ENCODE results near the gene CIRBP. TPM values are rescaled to one million over a fixed set of nuclear protein-coding genes. Genes with fewer than 3 reads are reported as not detected.

CIRBP gene
- total and polyA plus RNA-seq, 2 donors (not counting 1 experiment from before 2014, with no cell fraction given), result 643 to 1,164 TPM

DNA sequence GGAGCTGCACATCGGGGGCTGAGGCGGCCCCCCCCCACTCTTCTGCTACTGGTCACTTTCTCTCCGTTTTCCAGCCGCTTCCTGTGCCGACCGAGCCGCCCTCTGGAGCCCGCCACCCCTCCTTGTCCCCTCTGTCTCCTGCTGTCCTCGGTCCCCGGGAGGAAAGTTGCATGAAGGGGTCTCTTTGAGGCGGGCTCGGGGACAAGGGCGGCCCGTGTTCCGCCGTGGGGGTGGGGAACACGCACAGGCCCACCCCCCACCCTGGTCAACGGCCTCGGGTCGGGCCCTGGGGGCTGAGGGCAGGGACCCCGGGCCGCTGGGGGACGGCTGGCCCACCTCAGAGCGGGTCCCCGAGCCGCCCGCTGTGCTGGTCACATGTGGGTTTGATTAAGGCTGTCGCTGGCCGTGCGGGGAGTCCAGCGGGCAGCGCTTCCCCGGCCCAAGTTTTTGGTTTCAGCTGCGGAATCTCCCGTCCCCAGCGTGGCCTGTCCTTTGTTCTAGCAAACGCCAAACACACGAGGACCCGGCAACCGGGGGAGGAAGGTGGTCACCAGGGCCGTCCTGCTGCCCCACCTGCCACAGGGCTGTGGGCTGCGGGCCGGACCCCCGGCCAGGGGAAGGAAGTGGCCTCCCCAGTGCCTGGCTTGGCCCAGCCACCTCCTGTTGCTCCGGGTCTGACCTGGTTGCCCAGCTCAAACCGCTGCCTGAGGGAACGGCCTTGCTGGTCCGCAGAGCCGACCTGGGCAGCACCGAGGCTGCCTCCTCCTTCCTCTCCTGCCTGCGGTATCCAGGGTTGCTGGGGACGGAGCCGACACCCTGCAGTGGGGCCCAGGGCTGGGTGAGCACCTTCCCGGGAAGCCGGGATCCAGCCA lies 18.5 kb downstream of the CIRBP start:
- Mint-ChIP-seq H3K27ac (no peak overlapping the region), H3K4me1 (peaks cover 23% of the 10 kb centered on the region), H3K27me3 (peaks cover 29% of the 10 kb centered on the region), H3K9me3 (ENCODE audit: insufficient read depth) (no peaks in the 10 kb centered on the region), H3K4me3 (no peak overlapping the region)
- 31% methylated on average over 54 of the region's 55 CpGs for WGBS (ENCODE audit: insufficient coverage)
- intact Hi-C loops (cut with micrococcal nuclease), result no loop called here
- no peak overlapping the region for H3K4me2 ChIP-seq (replicated peaks; ENCODE audit: low read depth, low read length, poor library complexity, severe bottlenecking)
- no peak overlapping the region for H3K27ac ChIP-seq (ENCODE audit: low read length in 2 of 2)
- TF ChIP-seq, protein P1, sequence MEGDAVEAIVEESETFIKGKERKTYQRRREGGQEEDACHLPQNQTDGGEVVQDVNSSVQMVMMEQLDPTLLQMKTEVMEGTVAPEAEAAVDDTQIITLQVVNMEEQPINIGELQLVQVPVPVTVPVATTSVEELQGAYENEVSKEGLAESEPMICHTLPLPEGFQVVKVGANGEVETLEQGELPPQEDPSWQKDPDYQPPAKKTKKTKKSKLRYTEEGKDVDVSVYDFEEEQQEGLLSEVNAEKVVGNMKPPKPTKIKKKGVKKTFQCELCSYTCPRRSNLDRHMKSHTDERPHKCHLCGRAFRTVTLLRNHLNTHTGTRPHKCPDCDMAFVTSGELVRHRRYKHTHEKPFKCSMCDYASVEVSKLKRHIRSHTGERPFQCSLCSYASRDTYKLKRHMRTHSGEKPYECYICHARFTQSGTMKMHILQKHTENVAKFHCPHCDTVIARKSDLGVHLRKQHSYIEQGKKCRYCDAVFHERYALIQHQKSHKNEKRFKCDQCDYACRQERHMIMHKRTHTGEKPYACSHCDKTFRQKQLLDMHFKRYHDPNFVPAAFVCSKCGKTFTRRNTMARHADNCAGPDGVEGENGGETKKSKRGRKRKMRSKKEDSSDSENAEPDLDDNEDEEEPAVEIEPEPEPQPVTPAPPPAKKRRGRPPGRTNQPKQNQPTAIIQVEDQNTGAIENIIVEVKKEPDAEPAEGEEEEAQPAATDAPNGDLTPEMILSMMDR (IDR thresholded peaks at IDR 0.05), result no peak
- TF ChIP-seq EZH2 (IDR thresholded peaks at IDR 0.05; ENCODE audit: borderline replicate concordance, insufficient read depth, low read depth, low read length, poor library complexity, severe bottlenecking), result no peak
- CTCF ChIA-PET, result no interaction called here
- ATAC-seq (ENCODE audit: low read depth) (no peak), DNase-seq (peak; percentile 21)
- no peaks in the 10 kb centered on the region for H4K20me1 ChIP-seq (ENCODE audit: control insufficient read depth, insufficient read depth, low read length, poor library complexity, severe bottlenecking)
- peaks cover 13 to 24% of the 10 kb centered on the region in 2 donors for H3K4me1 ChIP-seq (ENCODE audit: control insufficient read depth in 2 of 2, insufficient read depth in 2 of 2, low read length in 2 of 2)
- POLR2A ChIA-PET, result no interaction called here
- H3K9ac ChIP-seq (ENCODE audit: low read length), result no peak overlapping the region
- peaks cover 0 to 78% (median 25%) of the 10 kb centered on the region in 4 experiments for H3K27me3 ChIP-seq (replicated peaks in 1 of 4; ENCODE audit: control extremely low read depth in 1 of 4, control insufficient read depth in 3 of 4, insufficient read depth in 4 of 4, low read length in 3 of 4)
- no peaks in the 10 kb centered on the region for H3K79me2 ChIP-seq (ENCODE audit: control insufficient read depth, insufficient read depth, low read length)
- H2AFZ ChIP-seq (ENCODE audit: insufficient read depth, low read depth, low read length, poor library complexity, severe bottlenecking), result no peak overlapping the region
- no peak overlapping the region for H3K4me3 ChIP-seq (ENCODE audit: control extremely low read depth in 1 of 5, extremely low read depth in 1 of 5, insufficient read depth in 1 of 5, low read depth in 2 of 5, low read length in 4 of 5)
- H3K9me3 ChIP-seq (ENCODE audit: control extremely low read depth in 1 of 3, control insufficient read depth in 2 of 3, insufficient read depth in 1 of 3, low read length in 2 of 3), result peaks cover 0 to 8% (median 0%) of the 10 kb centered on the region in 3 donors
- no peaks in the 10 kb centered on the region for H3K36me3 ChIP-seq (replicated peaks in 1 of 2; ENCODE audit: control extremely low read depth in 1 of 2, control insufficient read depth in 1 of 2, extremely low read depth in 1 of 2, insufficient read depth in 2 of 2, low read length in 1 of 2)

DNA sequence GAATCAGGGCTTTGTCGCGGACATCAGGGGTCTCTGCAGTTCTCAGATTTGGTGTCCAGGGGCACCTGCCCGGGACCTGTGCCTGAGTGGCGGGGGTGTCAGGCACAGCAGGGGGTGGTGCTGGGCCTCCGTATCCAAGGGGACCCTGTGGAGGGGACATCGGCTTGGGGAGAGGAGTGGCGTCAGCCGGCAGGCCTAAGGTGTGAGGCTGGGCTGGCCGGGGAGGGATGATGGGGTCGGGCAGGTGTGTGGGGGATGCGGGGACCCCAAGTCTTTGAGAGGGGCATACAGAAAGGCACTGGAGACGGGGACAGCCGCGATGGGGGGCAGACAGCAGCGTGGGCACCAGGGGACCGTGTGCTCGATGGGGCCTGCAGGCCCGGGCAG lies 19.1 kb downstream of the CIRBP start:
- peaks cover 0 to 6% (median 0%) of the 10 kb centered on the region in 3 donors for H3K9me3 ChIP-seq (ENCODE audit: control extremely low read depth in 1 of 3, control insufficient read depth in 2 of 3, insufficient read depth in 1 of 3, low read length in 2 of 3)
- ChIA-PET POLR2A (no interaction called here), CTCF (no interaction called here)
- H3K4me2 ChIP-seq (replicated peaks; ENCODE audit: low read depth, low read length, poor library complexity, severe bottlenecking), result no peak overlapping the region
- no peak overlapping the region for H2AFZ ChIP-seq (ENCODE audit: insufficient read depth, low read depth, low read length, poor library complexity, severe bottlenecking)
- H3K36me3 ChIP-seq (replicated peaks in 1 of 2; ENCODE audit: control extremely low read depth in 1 of 2, control insufficient read depth in 1 of 2, extremely low read depth in 1 of 2, insufficient read depth in 2 of 2, low read length in 1 of 2), result no peaks in the 10 kb centered on the region
- ATAC-seq (ENCODE audit: low read depth) (no peak), DNase-seq (no peak)
- H3K79me2 ChIP-seq (ENCODE audit: control insufficient read depth, insufficient read depth, low read length), result no peaks in the 10 kb centered on the region
- H3K4me1 Mint-ChIP-seq, result peaks cover 23% of the 10 kb centered on the region
- no peak overlapping the region for H3K9ac ChIP-seq (ENCODE audit: low read length)
- intact Hi-C loops (cut with micrococcal nuclease), result no loop called here
- no peak overlapping the region for H3K4me3 Mint-ChIP-seq
- H3K27me3 ChIP-seq (replicated peaks in 1 of 4; ENCODE audit: control extremely low read depth in 1 of 4, control insufficient read depth in 3 of 4, insufficient read depth in 4 of 4, low read length in 3 of 4), result peaks cover 0 to 83% (median 26%) of the 10 kb centered on the region in 4 experiments
- TF ChIP-seq, protein P1 (IDR thresholded peaks at IDR 0.05), result no peak
- TF ChIP-seq EZH2 (IDR thresholded peaks at IDR 0.05; ENCODE audit: borderline replicate concordance, insufficient read depth, low read depth, low read length, poor library complexity, severe bottlenecking), result no peak
- no peak overlapping the region for H3K27ac Mint-ChIP-seq
- H3K27ac ChIP-seq (ENCODE audit: low read length in 2 of 2), result no peak overlapping the region
- H3K27me3 Mint-ChIP-seq, result peaks cover 31% of the 10 kb centered on the region
- no peaks in the 10 kb centered on the region for H3K9me3 Mint-ChIP-seq (ENCODE audit: insufficient read depth)
- H4K20me1 ChIP-seq (ENCODE audit: control insufficient read depth, insufficient read depth, low read length, poor library complexity, severe bottlenecking), result no peaks in the 10 kb centered on the region
- WGBS (ENCODE audit: insufficient coverage), result 85% methylated on average over 18 of the region's 18 CpGs
- no peak overlapping the region for H3K4me3 ChIP-seq (ENCODE audit: control extremely low read depth in 1 of 5, extremely low read depth in 1 of 5, insufficient read depth in 1 of 5, low read depth in 2 of 5, low read length in 4 of 5)
- peaks cover 13 to 24% of the 10 kb centered on the region in 2 donors for H3K4me1 ChIP-seq (ENCODE audit: control insufficient read depth in 2 of 2, insufficient read depth in 2 of 2, low read length in 2 of 2)
